HEK293 (cell line): ENCODE data around the gene IGSF3.

ENCODE experiments used
- BCL11B ChIP-seq: fragments of 450-650 bp; formaldehyde crosslinking; IDR thresholded peaks from 2 replicates; pipeline ENCODE4 v1.5.1; 2016; ENCODE audit warnings: low read depth, missing biosample characterization, missing genetic modification characterization
- CTCF ChIP-seq: fragments of 450-650 bp; formaldehyde crosslinking; IDR thresholded peaks from 2 replicates; pipeline ENCODE4 v1.5.1; 2016; ENCODE audit warnings: missing biosample characterization, missing genetic modification characterization
- KLF1 ChIP-seq: fragments of 450-650 bp; formaldehyde crosslinking; IDR thresholded peaks from 2 replicates; pipeline ENCODE4 v1.5.1; 2016; ENCODE audit warnings: missing biosample characterization, missing genetic modification characterization
- KLF7 ChIP-seq: fragments of 450-650 bp; formaldehyde crosslinking; IDR thresholded peaks from 2 replicates; pipeline ENCODE4 v1.5.1; 2016; ENCODE audit warnings: missing biosample characterization, missing genetic modification characterization, borderline replicate concordance
- KLF8 ChIP-seq: fragments of 450-650 bp; formaldehyde crosslinking; IDR thresholded peaks from 2 replicates; pipeline ENCODE4 v1.5.1; 2016; ENCODE audit warnings: missing biosample characterization, missing genetic modification characterization
- REST ChIP-seq: fragments of 450-650 bp; formaldehyde crosslinking; IDR thresholded peaks from 2 replicates; pipeline ENCODE4 v1.5.1; 2016; ENCODE audit warnings: missing biosample characterization, missing genetic modification characterization
- ZFP69B ChIP-seq: fragments of 450-650 bp; formaldehyde crosslinking; IDR thresholded peaks from 2 replicates; pipeline ENCODE4 v1.5.1; 2016; ENCODE audit warnings: missing biosample characterization, missing genetic modification characterization
- ZNF140 ChIP-seq: fragments of 450-650 bp; formaldehyde crosslinking; IDR thresholded peaks from 2 replicates; pipeline ENCODE4 v1.5.1; 2016; ENCODE audit warnings: missing biosample characterization, missing genetic modification characterization
- ZNF350 ChIP-seq: fragments of 450-650 bp; formaldehyde crosslinking; IDR thresholded peaks from 2 replicates; pipeline ENCODE4 v1.5.0; 2017; ENCODE audit warnings: missing biosample characterization, mild to moderate bottlenecking, missing genetic modification characterization
- ZNF37A ChIP-seq: fragments of 450-650 bp; IDR thresholded peaks from 2 replicates; pipeline ENCODE4 v1.5.1; 2018; ENCODE audit warnings: missing biosample characterization, missing genetic modification characterization
- ZNF514 ChIP-seq: fragments of 450-650 bp; formaldehyde crosslinking; IDR thresholded peaks from 2 replicates; pipeline ENCODE4 v1.5.1; 2016; ENCODE audit warnings: missing biosample characterization, missing genetic modification characterization
- ZNF768 ChIP-seq: fragments of 450-650 bp; formaldehyde crosslinking; IDR thresholded peaks from 2 replicates; pipeline ENCODE4 v1.5.1; 2018; ENCODE audit warnings: missing biosample characterization, mild to moderate bottlenecking, missing genetic modification characterization
- TF ChIP-seq, protein P1 (sequence below): fragments of 450-650 bp; formaldehyde crosslinking; IDR thresholded peaks from 2 replicates; pipeline ENCODE4 v1.5.1; 2016; ENCODE audit warnings: missing biosample characterization, missing genetic modification characterization

DNA sequence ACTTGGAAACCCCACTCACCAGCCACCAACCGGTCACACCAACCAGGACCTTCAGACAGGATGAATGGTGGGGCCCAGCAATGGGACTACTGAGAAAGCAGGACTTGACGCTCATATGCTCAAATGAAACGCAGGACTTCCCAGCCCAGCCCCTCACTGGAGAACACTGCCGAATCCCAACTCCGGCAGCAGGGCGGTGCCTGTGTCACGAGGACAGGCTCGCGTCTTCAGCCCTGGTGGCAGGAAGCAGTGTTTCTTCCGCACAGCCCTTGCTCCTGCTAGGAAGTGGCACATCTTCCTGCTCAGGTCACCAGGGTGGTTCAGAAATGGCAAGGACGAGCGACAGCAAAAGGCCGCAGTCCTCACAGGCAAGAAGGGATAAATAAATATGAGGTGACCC is 135.6 kb downstream of the IGSF3 start:
- TF ChIP-seq KLF1 (tag by site-specific recombination) (no peak), ZFP69B (tag by site-specific recombination) (no peak), CTCF (tag by site-specific recombination) (no peak), ZNF768 (tag by site-specific recombination) (no peak), REST (tag by site-specific recombination) (no peak), KLF8 (tag by site-specific recombination) (no peak), ZNF514 (tag by site-specific recombination) (no peak), ZNF140 (tag by site-specific recombination) (no peak), BCL11B (no peak), KLF7 (tag by site-specific recombination) (no peak), ZNF37A (tag by site-specific recombination) (no peak), ZNF350 (no peak)
- TF ChIP-seq, protein P1, sequence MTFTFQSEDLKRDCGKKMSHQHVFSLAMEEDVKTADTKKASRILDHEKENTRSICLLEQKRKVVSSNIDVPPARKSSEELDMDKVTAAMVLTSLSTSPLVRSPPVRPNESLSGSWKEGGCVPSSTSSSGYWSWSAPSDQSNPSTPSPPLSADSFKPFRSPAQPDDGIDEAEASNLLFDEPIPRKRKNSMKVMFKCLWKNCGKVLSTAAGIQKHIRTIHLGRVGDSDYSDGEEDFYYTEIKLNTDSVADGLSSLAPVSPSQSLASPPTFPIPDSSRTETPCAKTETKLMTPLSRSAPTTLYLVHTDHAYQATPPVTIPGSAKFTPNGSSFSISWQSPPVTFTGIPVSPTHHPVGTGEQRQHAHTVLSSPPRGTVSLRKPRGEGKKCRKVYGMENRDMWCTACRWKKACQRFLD (tag by site-specific recombination): no peak
